C4-2B (cell line): Measurements from ENCODE around the gene BCL11B.

ENCODE experiments used
- ZFX ChIP-seq: fragments of 450-650 bp; IDR thresholded peaks from 2 replicates; pipeline ENCODE4 v1.6.1; 2017
- TF ChIP-seq, protein P1 (sequence below): fragments of 450-650 bp; conservative IDR thresholded peaks from 2 replicates; pipeline ENCODE4 v1.5.1; 2017; ENCODE audit warnings: mild to moderate bottlenecking

DNA sequence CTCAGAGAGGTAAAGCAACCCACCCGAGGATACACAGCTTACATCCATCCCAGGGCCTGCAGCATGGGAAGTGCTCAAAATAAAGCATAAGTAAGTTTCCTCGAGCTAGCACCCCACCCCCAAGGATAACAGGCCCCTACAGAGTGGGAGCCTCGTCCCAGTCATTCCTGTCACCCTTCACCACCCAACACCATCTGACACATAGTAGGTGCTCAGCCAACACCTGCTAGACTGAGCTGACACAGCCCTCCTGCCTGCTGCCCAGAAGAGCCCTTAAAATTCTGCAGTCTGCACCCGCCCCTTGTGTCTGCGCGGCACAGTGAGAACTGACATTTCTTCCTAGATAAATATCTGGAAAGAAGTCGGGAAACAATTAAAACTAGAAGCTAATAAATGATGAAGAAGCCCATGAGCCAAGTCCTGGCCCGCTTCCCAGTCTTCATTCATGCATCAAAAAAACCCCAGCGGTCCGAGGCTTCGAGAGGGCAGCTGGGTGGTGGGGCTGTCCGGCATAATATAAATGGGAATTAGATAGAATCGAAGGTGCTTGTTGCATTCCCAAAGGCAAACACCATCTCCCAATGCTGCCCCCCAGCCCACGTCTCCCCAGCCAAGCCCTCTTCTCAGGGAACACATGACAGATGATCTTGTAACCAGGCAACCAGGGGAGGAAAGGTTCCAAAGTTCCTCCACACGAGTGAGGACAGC lies 76.2 kb downstream of the BCL11B start:
- TF ChIP-seq, protein P1, sequence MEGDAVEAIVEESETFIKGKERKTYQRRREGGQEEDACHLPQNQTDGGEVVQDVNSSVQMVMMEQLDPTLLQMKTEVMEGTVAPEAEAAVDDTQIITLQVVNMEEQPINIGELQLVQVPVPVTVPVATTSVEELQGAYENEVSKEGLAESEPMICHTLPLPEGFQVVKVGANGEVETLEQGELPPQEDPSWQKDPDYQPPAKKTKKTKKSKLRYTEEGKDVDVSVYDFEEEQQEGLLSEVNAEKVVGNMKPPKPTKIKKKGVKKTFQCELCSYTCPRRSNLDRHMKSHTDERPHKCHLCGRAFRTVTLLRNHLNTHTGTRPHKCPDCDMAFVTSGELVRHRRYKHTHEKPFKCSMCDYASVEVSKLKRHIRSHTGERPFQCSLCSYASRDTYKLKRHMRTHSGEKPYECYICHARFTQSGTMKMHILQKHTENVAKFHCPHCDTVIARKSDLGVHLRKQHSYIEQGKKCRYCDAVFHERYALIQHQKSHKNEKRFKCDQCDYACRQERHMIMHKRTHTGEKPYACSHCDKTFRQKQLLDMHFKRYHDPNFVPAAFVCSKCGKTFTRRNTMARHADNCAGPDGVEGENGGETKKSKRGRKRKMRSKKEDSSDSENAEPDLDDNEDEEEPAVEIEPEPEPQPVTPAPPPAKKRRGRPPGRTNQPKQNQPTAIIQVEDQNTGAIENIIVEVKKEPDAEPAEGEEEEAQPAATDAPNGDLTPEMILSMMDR: no peak
- TF ChIP-seq ZFX: no peak
